Gastrocnemius medialis (tissue), 4 donors: Measurements from ENCODE around the gene AGAP1. TPM values are rescaled to one million over a fixed set of nuclear protein-coding genes. Genes with fewer than 3 reads are reported as not detected.
A peak's percentile ranks its signal among the peaks of the same experiment; 100 is the strongest.

Experiments used
- ATAC-seq, 2 donors: fragments of 150-250 bp; one replicate each; pipeline ENCODE4 v1.9.1; 2016
- DNase-seq, 2 donors: peaks; one replicate each; pipeline ENCODE4 v3.0.0-alpha.2; 2019
- H3K27ac ChIP-seq, 4 donors: fragments of 200-600 bp; sonication (generic); 1 replicate in 1 of 4; 2 replicates in 3 of 4; pipeline ENCODE4 v1.5.1; 2016 to 2018; ENCODE audit warnings: mild to moderate bottlenecking in 2 of 4, moderate library complexity in 1 of 4
- H3K27me3 ChIP-seq, 3 donors: fragments of 200-600 bp; sonication (generic) in 2 of 3; 1 replicate in 1 of 3; 2 replicates in 2 of 3; pipeline versions ENCODE4 v1.5.1 to v1.6.0; 2016 to 2019; ENCODE audit warnings: mild to moderate bottlenecking in 1 of 3, moderate library complexity in 1 of 3
- H3K36me3 ChIP-seq, 2 donors: fragments of 200-600 bp; sonication (generic) in 1 of 2; one replicate each; pipeline ENCODE4 v1.5.1; 2017 to 2018
- H3K4me1 ChIP-seq, 2 donors: fragments of 200-600 bp; sonication (generic) in 1 of 2; one replicate each; pipeline ENCODE4 v1.5.1; 2016 to 2017; ENCODE audit warnings: mild to moderate bottlenecking in 2 of 2
- H3K4me3 ChIP-seq, 4 donors: fragments of 200-600 bp; sonication (generic) in 3 of 4; 1 replicate in 1 of 4; 2 replicates in 3 of 4; pipeline ENCODE4 v1.5.1; 2016 to 2019; ENCODE audit warnings: mild to moderate bottlenecking in 2 of 4
- H3K9me3 ChIP-seq, 3 donors: fragments of 200-600 bp; sonication (generic) in 2 of 3; 1 replicate in 1 of 3; 2 replicates in 2 of 3; pipeline ENCODE4 v1.5.1; 2016 to 2019
- CTCF ChIP-seq, 5 experiments: fragments of 450-650 bp in 3 of 5; fragments of 200-600 bp in 2 of 5; sonication (generic) in 2 of 5; IDR thresholded peaks in 4 of 5; conservative IDR thresholded peaks in 1 of 5; 1 replicate in 4 of 5; 2 replicates in 1 of 5; pipeline ENCODE4 v1.5.1; 2016 to 2019; ENCODE audit warnings: antibody characterized with exemption in 5 of 5, mild to moderate bottlenecking in 3 of 5, moderate library complexity in 3 of 5
- POLR2A ChIP-seq, 2 donors: fragments of 450-650 bp; IDR thresholded peaks; one replicate each; pipeline ENCODE4 v1.6.1; 2017; ENCODE audit warnings: antibody characterized with exemption in 2 of 2, mild to moderate bottlenecking in 2 of 2, moderate library complexity in 2 of 2
- in situ Hi-C, 4 donors: fragments of 200-750 bp; cut with MboI; loops; one replicate each; pipeline versions ENCODE4 v1.15.0 to v1.8.0; 2017; ENCODE audit warnings: low sequenced_read_pairs in 4 of 4
- intact Hi-C: fragments of 100-400 bp; cut with DNase I; formaldehyde crosslinking; loops from one replicate; pipeline ENCODE4 v1.15.1; 2023; ENCODE audit warnings: low total_unique reads
- total RNA-seq, 4 donors: library from RNA; depleted of rRNA; stranded (reverse); fragments of >200 nt; gene quantifications; one replicate each; pipeline versions ENCODE4 v1.1.0 to v1.2.3, GENCODE V29; 2016

The AGAP1 gene
- total RNA-seq, 4 donors from 2014 or later = 8.5 to 26.8 (median 14.4) TPM

GRCh38 chr2:236168110-236169080, 674.6 kb downstream of the AGAP1 start, which contains the start of gene GBX2:
GBX2 (minus strand) TSS chr2:236168386; CDS start chr2:236167971, 415 bp downstream.
- DNase-seq = peak in 1 of 2 donors; percentile 21
- H3K4me3 ChIP-seq = peak within 1 kb of the TSS; percentile 34 to 51 (median 42)
- in situ Hi-C loops = no loop called here
- peak; percentile 52 to 61 for ATAC-seq
- H3K27me3 ChIP-seq = peaks cover 96 to 100% (median 98%) of the 10 kb centered on the region in 3 donors
- no peak within 1 kb of the TSS for H3K27ac ChIP-seq
- no peak for TF ChIP-seq POLR2A (IDR thresholded peaks at IDR 0.05)
- no peak for TF ChIP-seq CTCF (IDR thresholded peaks at IDR 0.05 in 4 of 5, conservative IDR thresholded peaks at IDR 0.05 in 1 of 5)
- no peaks in the 10 kb centered on the region for H3K9me3 ChIP-seq
- H3K36me3 ChIP-seq = no peaks in the 10 kb centered on the region
- intact Hi-C loops = no loop called here
- H3K4me1 ChIP-seq = peaks cover 39% of the 10 kb centered on the region in 2 donors

DNA sequence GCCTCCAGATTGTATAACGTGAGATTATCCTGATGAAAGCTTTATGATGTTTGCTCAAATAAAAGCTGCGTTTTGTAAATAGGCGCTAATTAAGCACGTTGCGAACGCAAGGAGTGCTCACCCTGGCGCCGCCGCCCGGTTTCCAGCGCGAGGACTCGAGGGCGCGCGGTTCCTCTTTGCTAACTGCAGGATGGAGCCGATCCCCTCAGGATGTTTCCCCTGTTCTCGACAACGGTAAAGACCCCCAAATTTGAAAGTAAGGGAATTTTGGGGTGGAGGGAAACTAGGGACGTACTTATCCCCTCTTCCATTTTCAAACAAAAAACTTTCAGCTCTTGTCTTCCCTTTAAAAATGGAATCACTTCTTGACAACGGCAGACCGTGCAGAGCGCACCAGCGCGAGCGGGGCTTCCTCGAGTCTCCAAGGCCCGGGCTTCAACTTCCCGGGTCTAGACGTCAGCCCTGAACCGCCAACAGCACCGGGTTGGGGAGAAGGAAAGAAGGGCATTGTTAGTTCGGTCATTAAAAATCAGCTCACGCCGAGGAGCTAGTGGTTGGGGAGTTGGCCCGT, 675.4 kb downstream of the AGAP1 start:
- no peak for TF ChIP-seq CTCF (IDR thresholded peaks at IDR 0.05 in 4 of 5, conservative IDR thresholded peaks at IDR 0.05 in 1 of 5)
- no peak for TF ChIP-seq POLR2A (IDR thresholded peaks at IDR 0.05)
- peaks cover 36 to 37% of the 10 kb centered on the region in 2 donors for H3K4me1 ChIP-seq
- ATAC-seq = no peak
- in situ Hi-C loops (no loop called here), intact Hi-C loops (no loop called here)
- no peak overlapping the region for H3K4me3 ChIP-seq
- no peaks in the 10 kb centered on the region for H3K36me3 ChIP-seq
- H3K27ac ChIP-seq = no peak overlapping the region
- no peaks in the 10 kb centered on the region for H3K9me3 ChIP-seq
- no peak for DNase-seq
- H3K27me3 ChIP-seq = peaks cover 96 to 100% (median 98%) of the 10 kb centered on the region in 3 donors

DNA sequence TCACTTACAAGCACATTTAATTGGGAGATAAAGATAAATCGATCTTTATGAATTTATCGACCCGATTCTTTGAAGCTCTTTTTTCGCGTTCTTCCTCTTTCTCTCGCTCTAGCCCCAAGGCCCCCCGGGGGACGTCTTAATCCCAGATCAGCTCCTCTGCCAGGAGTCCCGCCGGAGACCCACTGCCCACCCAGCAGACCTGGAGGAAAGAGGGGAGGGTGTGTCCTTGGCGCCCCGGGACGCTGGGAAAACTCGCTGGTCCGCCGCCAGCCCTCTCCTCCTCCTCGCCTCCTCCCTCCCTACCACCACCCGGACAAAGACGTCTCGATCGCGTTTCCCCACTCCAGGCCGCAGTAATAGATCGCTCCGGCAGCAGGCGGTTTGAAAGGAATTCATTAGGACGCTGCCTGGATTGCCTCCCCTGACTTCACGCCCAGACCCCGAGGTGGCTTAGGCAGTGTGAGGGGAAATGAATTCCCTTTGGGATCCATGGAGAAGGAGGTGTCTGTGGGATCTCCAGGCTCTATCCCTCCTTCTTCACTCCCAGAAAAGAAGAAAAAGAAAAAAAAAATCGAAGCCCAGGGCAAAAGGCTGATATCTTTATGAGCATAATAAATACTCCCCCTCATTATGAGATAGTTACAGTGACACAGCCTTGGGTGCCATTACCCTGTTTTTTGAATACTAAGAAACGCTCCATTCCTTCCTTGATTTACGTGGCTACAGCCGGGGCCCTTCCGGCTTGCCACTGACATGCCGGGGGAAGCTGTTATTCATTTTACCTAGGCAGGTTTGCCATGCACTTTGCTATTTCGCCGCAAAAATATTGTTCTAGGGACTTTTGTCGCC, 676.1 kb downstream of the AGAP1 start:
- Histone ChIP-seq H3K4me1 (peaks cover 28 to 29% of the 10 kb centered on the region in 2 donors), H3K9me3 (no peaks in the 10 kb centered on the region), H3K36me3 (no peaks in the 10 kb centered on the region), H3K27ac (no peak overlapping the region), H3K27me3 (peaks cover 96 to 100% (median 98%) of the 10 kb centered on the region in 3 donors), H3K4me3 (no peak overlapping the region)
- no peak for DNase-seq
- intact Hi-C loops (no loop called here), in situ Hi-C loops (no loop called here)
- ATAC-seq = no peak
- TF ChIP-seq POLR2A (IDR thresholded peaks at IDR 0.05) (no peak), CTCF (IDR thresholded peaks at IDR 0.05 in 4 of 5, conservative IDR thresholded peaks at IDR 0.05 in 1 of 5) (no peak)

GRCh38 chr2:236170590-236171165, 676.8 kb downstream of the AGAP1 start:
- no peak for ATAC-seq
- Histone ChIP-seq H3K36me3 (no peaks in the 10 kb centered on the region), H3K4me3 (no peak overlapping the region), H3K4me1 (peaks cover 26 to 27% of the 10 kb centered on the region in 2 donors), H3K9me3 (no peaks in the 10 kb centered on the region), H3K27me3 (peaks cover 94 to 100% (median 97%) of the 10 kb centered on the region in 3 donors), H3K27ac (no peak overlapping the region)
- intact Hi-C loops = no loop called here
- DNase-seq = no peak
- TF ChIP-seq CTCF (IDR thresholded peaks at IDR 0.05 in 4 of 5, conservative IDR thresholded peaks at IDR 0.05 in 1 of 5) = no peak
- in situ Hi-C loops = no loop called here
